ENCODE data around the gene CES3.

- no peak for TF ChIP-seq YY1 (IDR thresholded peaks at IDR 0.05; ENCODE audit: insufficient read depth, insufficient read length)
- TF ChIP-seq ZNF274 (IDR thresholded peaks at IDR 0.05; ENCODE audit: low read depth, low read length): no peak
- TF ChIP-seq SUZ12 (IDR thresholded peaks at IDR 0.05; ENCODE audit: extremely low read depth, insufficient read depth, insufficient read length): no peak
Observed at GRCh38 chr16:66924527-66925321, 36.3 kb upstream of the CES3 start.
